Ovary (tissue), 3 donors: Measurements from ENCODE around the gene ACVR2B.

Source experiments
- EP300 ChIP-seq: sonication (generic); formaldehyde crosslinking; IDR thresholded peaks from one replicate; pipeline ENCODE4 v1.6.1; 2017; ENCODE audit warnings: antibody characterized with exemption
- POLR2A ChIP-seq: fragments of 450-650 bp; IDR thresholded peaks from one replicate; pipeline ENCODE4 v1.6.1; 2017; ENCODE audit warnings: antibody characterized with exemption, mild to moderate bottlenecking, moderate library complexity
- TF ChIP-seq, protein P1 (sequence below), 3 donors: fragments of 450-650 bp in 2 of 3; fragments of 200-600 bp in 1 of 3; IDR thresholded peaks; one replicate each; pipeline versions ENCODE4 v1.5.1 to v1.8.0; 2016 to 2022; ENCODE audit warnings: antibody characterized with exemption in 3 of 3, mild to moderate bottlenecking in 1 of 3
- donor health status: DM: no; HTN: no; CAD: no.

GRCh38 chr3:38491215-38491614, 37.5 kb downstream of the ACVR2B start:
- TF ChIP-seq, protein P1, sequence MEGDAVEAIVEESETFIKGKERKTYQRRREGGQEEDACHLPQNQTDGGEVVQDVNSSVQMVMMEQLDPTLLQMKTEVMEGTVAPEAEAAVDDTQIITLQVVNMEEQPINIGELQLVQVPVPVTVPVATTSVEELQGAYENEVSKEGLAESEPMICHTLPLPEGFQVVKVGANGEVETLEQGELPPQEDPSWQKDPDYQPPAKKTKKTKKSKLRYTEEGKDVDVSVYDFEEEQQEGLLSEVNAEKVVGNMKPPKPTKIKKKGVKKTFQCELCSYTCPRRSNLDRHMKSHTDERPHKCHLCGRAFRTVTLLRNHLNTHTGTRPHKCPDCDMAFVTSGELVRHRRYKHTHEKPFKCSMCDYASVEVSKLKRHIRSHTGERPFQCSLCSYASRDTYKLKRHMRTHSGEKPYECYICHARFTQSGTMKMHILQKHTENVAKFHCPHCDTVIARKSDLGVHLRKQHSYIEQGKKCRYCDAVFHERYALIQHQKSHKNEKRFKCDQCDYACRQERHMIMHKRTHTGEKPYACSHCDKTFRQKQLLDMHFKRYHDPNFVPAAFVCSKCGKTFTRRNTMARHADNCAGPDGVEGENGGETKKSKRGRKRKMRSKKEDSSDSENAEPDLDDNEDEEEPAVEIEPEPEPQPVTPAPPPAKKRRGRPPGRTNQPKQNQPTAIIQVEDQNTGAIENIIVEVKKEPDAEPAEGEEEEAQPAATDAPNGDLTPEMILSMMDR (IDR thresholded peaks at IDR 0.05) = no peak
- TF ChIP-seq POLR2A = no peak
- no peak for TF ChIP-seq EP300
